Keratinocyte (primary cell): ENCODE measurements around the gene RNU1-2.

Source experiments
- EZH2 ChIP-seq: IDR thresholded peaks from one replicate; pipeline ENCODE4 v1.6.1; 2012; ENCODE audit warnings: inconsistent platforms, mild to moderate bottlenecking, low read length, moderate library complexity
- TF ChIP-seq, protein P1 (sequence below), 3 experiments: IDR thresholded peaks in 1 of 3; conservative IDR thresholded peaks in 1 of 3; optimal IDR thresholded peaks in 1 of 3; 2 replicates in 2 of 3; 3 replicates in 1 of 3; pipeline versions ENCODE3 to v1.5.1; 2011; ENCODE audit warnings: low read length in 3 of 3, mild to moderate bottlenecking in 3 of 3, moderate library complexity in 2 of 3, control low read depth in 1 of 3, inconsistent platforms in 1 of 3; ENCODE audit not compliant: insufficient read depth in 2 of 3; ENCODE audit errors: extremely low read depth in 1 of 3

DNA sequence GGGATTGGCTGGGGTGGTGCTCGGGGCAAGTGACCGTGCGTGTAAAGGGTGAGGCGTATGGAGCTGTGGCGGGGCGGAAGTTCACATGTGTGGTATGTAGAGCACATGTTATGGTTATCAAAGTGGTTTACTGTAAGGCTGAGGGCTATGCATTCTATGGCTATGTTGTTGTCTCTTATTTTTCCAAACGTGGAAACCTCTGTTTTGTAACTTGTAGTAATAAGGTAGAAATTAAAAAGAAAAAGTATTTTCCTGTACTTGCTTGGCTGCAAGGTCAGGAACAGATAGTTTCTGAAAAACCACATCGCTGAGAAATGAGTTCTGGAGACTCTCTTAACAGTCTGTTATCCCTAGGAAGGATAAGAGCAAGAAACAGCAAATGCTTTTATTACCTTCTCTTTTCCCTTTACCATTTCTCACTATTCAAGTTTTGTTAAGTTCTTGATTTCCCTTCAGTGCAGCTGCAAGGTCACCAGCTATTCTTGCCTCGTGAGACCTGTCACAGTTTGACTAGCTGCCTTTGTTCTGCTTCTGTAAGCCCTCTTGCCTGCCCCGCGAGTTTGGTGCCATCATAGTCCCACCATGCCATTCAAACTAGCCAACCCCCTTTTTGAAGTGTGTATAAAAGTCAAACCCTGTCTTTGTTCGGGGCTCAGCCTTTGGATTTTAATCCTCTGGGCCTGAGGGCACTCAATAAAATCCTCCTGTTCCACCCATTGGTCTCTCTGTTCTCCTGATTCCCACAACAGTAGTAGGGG is 9.5 kb downstream of the RNU1-2 start:
- TF ChIP-seq, protein P1, sequence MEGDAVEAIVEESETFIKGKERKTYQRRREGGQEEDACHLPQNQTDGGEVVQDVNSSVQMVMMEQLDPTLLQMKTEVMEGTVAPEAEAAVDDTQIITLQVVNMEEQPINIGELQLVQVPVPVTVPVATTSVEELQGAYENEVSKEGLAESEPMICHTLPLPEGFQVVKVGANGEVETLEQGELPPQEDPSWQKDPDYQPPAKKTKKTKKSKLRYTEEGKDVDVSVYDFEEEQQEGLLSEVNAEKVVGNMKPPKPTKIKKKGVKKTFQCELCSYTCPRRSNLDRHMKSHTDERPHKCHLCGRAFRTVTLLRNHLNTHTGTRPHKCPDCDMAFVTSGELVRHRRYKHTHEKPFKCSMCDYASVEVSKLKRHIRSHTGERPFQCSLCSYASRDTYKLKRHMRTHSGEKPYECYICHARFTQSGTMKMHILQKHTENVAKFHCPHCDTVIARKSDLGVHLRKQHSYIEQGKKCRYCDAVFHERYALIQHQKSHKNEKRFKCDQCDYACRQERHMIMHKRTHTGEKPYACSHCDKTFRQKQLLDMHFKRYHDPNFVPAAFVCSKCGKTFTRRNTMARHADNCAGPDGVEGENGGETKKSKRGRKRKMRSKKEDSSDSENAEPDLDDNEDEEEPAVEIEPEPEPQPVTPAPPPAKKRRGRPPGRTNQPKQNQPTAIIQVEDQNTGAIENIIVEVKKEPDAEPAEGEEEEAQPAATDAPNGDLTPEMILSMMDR (optimal IDR thresholded peaks at IDR 0.05 in 1 of 3, IDR thresholded peaks at IDR 0.05 in 1 of 3, conservative IDR thresholded peaks at IDR 0.05 in 1 of 3; ENCODE audit: extremely low read depth in 1 of 3, insufficient read depth in 2 of 3, low read length in 3 of 3) = no peak
- no peak for TF ChIP-seq EZH2
